ENCODE measurements around the gene STX2. TPM values are rescaled to one million over a fixed set of nuclear protein-coding genes. Genes with fewer than 3 reads are reported as not detected.

The STX2 gene
- total RNA-seq, 2 experiments from 2014 or later, result 13.4 to 14.1 TPM

GRCh38 chr12:130776857-130777339 is 62.2 kb downstream of the STX2 start:
- Mint-ChIP-seq H3K27ac (no peak overlapping the region), H3K4me3 (peak overlapping the region; percentile 92), H3K27me3 (peaks cover 37% of the 10 kb centered on the region), H3K9me3 (no peaks in the 10 kb centered on the region), H3K4me1 (ENCODE audit: low read depth) (peaks cover 12% of the 10 kb centered on the region), H3K36me3 (ENCODE audit: low read depth) (peaks cover 11% of the 10 kb centered on the region)
- ChIA-PET POLR2A (no interaction called here), CTCF (no interaction called here)
- peaks cover 0 to 17% of the 10 kb centered on the region in 2 experiments for H3K27me3 ChIP-seq (ENCODE audit: control insufficient read depth in 1 of 2, insufficient read depth in 2 of 2, low read length in 2 of 2)
- H3K9me3 ChIP-seq (ENCODE audit: control insufficient read depth in 1 of 2, insufficient read depth in 1 of 2, low read length in 2 of 2), result no peaks in the 10 kb centered on the region
- ATAC-seq (ENCODE audit: poor library complexity) (no peak), DNase-seq (no peak)
- TF ChIP-seq CTCF (IDR thresholded peaks at IDR 0.05), result no peak
- peak overlapping the region; percentile 49 for H3K4me3 ChIP-seq (ENCODE audit: low read length)
- H3K4me1 ChIP-seq (ENCODE audit: insufficient read depth, low read length), result peaks cover 14% of the 10 kb centered on the region
- H3K27ac ChIP-seq (ENCODE audit: low read depth in 1 of 2, low read length in 2 of 2), result no peak overlapping the region
- intact Hi-C loops (cut with DNase I, micrococcal nuclease), result no loop called here
- no peaks in the 10 kb centered on the region for H3K36me3 ChIP-seq (ENCODE audit: insufficient read depth, low read length)

- TF ChIP-seq CTCF (IDR thresholded peaks at IDR 0.05), result no peak
- Histone ChIP-seq H3K4me1 (ENCODE audit: insufficient read depth, low read length) (peaks cover 14% of the 10 kb centered on the region), H3K36me3 (ENCODE audit: insufficient read depth, low read length) (no peaks in the 10 kb centered on the region), H3K4me3 (ENCODE audit: low read length) (peak overlapping the region; percentile 49), H3K27me3 (ENCODE audit: control insufficient read depth in 1 of 2, insufficient read depth in 2 of 2, low read length in 2 of 2) (peaks cover 0 to 17% of the 10 kb centered on the region in 2 experiments), H3K27ac (ENCODE audit: low read depth in 1 of 2, low read length in 2 of 2) (no peak overlapping the region), H3K9me3 (ENCODE audit: control insufficient read depth in 1 of 2, insufficient read depth in 1 of 2, low read length in 2 of 2) (no peaks in the 10 kb centered on the region)
- DNase-seq (peak in 13 of 14 experiments; percentile 10 to 54 (median 29)), ATAC-seq (ENCODE audit: poor library complexity) (peak; percentile 80)
- intact Hi-C loops (cut with DNase I, micrococcal nuclease), result no loop called here
- peaks cover 42% of the 10 kb centered on the region for H3K27me3 Mint-ChIP-seq
- ChIA-PET POLR2A (no interaction called here), CTCF (no interaction called here)
- peak overlapping the region; percentile 92 for H3K4me3 Mint-ChIP-seq
- H3K4me1 Mint-ChIP-seq (ENCODE audit: low read depth), result peaks cover 12% of the 10 kb centered on the region
- no peaks in the 10 kb centered on the region for H3K9me3 Mint-ChIP-seq
- H3K36me3 Mint-ChIP-seq (ENCODE audit: low read depth), result peaks cover 8% of the 10 kb centered on the region
- no peak overlapping the region for H3K27ac Mint-ChIP-seq
Measured at GRCh38 chr12:130775953-130776856, 62.8 kb downstream of the STX2 start.

- DNase-seq (no peak), ATAC-seq (ENCODE audit: poor library complexity) (no peak)
- no peak overlapping the region for H3K27ac ChIP-seq (ENCODE audit: low read depth in 1 of 2, low read length in 2 of 2)
- POLR2A ChIA-PET, result no interaction called here
- H3K27me3 ChIP-seq (ENCODE audit: control insufficient read depth in 1 of 2, insufficient read depth in 2 of 2, low read length in 2 of 2), result peaks cover 0 to 5% of the 10 kb centered on the region in 2 experiments
- H3K9me3 ChIP-seq (ENCODE audit: control insufficient read depth in 1 of 2, insufficient read depth in 1 of 2, low read length in 2 of 2), result no peaks in the 10 kb centered on the region
- no peak for TF ChIP-seq CTCF (IDR thresholded peaks at IDR 0.05)
- Mint-ChIP-seq H3K27me3 (peaks cover 42% of the 10 kb centered on the region), H3K9me3 (no peaks in the 10 kb centered on the region), H3K36me3 (ENCODE audit: low read depth) (no peaks in the 10 kb centered on the region), H3K27ac (no peak overlapping the region), H3K4me3 (no peak overlapping the region), H3K4me1 (ENCODE audit: low read depth) (peaks cover under 1% of the 10 kb centered on the region)
- H3K36me3 ChIP-seq (ENCODE audit: insufficient read depth, low read length), result no peaks in the 10 kb centered on the region
- no peak overlapping the region for H3K4me3 ChIP-seq (ENCODE audit: low read length)
- peaks cover 1% of the 10 kb centered on the region for H3K4me1 ChIP-seq (ENCODE audit: insufficient read depth, low read length)
- intact Hi-C loops (cut with DNase I, micrococcal nuclease), result no loop called here
- CTCF ChIA-PET, result no interaction called here
Measured at GRCh38 chr12:130770413-130771028, 68.5 kb downstream of the STX2 start.
